Suprapubic skin (tissue), 3 donors: Measurements from ENCODE around the gene SLC22A2.

ENCODE experiments used
- POLR2AphosphoS5 ChIP-seq, 3 donors: sonication (generic); formaldehyde crosslinking; IDR thresholded peaks; one replicate each; pipeline ENCODE4 v1.6.1; 2017; ENCODE audit warnings: antibody characterized with exemption in 3 of 3
- TF ChIP-seq, protein P1 (sequence below), 2 donors: fragments of 200-600 bp in 1 of 2; fragments of 450-650 bp in 1 of 2; sonication (generic) in 1 of 2; IDR thresholded peaks; one replicate each; pipeline ENCODE4 v1.5.1; 2016 to 2019; ENCODE audit warnings: antibody characterized with exemption in 2 of 2, mild to moderate bottlenecking in 1 of 2, moderate library complexity in 1 of 2

DNA sequence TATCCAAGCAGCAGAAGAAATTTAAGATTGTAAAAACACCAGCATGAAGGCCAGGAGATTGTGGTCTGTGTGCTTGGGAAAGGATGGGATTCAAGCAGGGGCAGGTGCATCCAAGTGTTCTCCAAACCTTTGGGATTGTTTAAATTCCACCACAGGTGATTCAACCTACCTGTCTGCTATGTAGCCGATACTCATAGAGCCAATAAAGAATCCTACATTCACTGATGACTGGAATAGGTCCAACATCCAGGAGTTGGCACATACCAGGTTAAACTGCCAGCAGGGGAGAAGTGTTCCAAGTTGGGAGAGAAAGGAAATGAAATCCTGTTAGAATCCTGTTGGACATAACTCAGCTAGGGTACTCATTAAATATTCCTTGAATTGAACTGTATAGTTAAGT is 2.2 kb downstream of the SLC22A2 start:
- no peak for TF ChIP-seq POLR2AphosphoS5 (IDR thresholded peaks at IDR 0.05)
- TF ChIP-seq, protein P1, sequence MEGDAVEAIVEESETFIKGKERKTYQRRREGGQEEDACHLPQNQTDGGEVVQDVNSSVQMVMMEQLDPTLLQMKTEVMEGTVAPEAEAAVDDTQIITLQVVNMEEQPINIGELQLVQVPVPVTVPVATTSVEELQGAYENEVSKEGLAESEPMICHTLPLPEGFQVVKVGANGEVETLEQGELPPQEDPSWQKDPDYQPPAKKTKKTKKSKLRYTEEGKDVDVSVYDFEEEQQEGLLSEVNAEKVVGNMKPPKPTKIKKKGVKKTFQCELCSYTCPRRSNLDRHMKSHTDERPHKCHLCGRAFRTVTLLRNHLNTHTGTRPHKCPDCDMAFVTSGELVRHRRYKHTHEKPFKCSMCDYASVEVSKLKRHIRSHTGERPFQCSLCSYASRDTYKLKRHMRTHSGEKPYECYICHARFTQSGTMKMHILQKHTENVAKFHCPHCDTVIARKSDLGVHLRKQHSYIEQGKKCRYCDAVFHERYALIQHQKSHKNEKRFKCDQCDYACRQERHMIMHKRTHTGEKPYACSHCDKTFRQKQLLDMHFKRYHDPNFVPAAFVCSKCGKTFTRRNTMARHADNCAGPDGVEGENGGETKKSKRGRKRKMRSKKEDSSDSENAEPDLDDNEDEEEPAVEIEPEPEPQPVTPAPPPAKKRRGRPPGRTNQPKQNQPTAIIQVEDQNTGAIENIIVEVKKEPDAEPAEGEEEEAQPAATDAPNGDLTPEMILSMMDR (IDR thresholded peaks at IDR 0.05), result no peak
